Ovary (tissue), 3 donors: ENCODE data around the gene IFITM1.

Experiments
- CTCF ChIP-seq, 3 donors: fragments of 450-650 bp in 2 of 3; fragments of 200-600 bp in 1 of 3; IDR thresholded peaks; one replicate each; pipeline versions ENCODE4 v1.5.1 to v1.8.0; 2016 to 2022; ENCODE audit warnings: antibody characterized with exemption in 3 of 3, mild to moderate bottlenecking in 1 of 3
- POLR2A ChIP-seq: fragments of 450-650 bp; IDR thresholded peaks from one replicate; pipeline ENCODE4 v1.6.1; 2017; ENCODE audit warnings: antibody characterized with exemption, mild to moderate bottlenecking, moderate library complexity
- donor health status: DM: no; HTN: no; CAD: no.

- no peak for TF ChIP-seq CTCF (IDR thresholded peaks at IDR 0.05)
- no peak for TF ChIP-seq POLR2A
Measured at GRCh38 chr11:281486-282161, 32.2 kb upstream of the IFITM1 start.
